ENCODE results near the gene DUSP7.
A peak's percentile ranks its signal among the peaks of the same experiment; 100 is the strongest.

The DUSP7 gene

DNA sequence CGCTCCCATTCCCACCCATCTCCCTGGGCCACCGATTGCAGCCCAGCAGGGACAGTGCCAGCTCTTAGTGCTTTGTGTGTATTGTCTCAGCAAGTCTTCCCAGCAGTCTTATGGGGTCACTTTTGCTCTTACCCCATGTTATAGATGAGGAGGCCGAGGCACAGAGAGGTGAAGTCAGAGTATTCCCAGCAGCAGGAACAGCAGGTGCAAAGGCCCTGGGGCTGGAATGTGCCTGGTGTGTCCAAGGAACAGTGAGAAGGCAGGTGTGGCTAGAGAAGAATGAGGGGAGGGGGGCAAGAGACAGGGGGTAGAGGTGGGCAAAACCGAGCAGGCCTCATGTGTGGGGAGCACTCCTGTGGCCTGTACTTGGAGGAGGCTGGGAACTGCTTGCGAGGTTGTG lies 12.8 kb upstream of the DUSP7 start:
- FAIRE-seq: peak; percentile 59
- DNase-seq (ENCODE audit: insufficient read length, low spot score): no peak

DNA sequence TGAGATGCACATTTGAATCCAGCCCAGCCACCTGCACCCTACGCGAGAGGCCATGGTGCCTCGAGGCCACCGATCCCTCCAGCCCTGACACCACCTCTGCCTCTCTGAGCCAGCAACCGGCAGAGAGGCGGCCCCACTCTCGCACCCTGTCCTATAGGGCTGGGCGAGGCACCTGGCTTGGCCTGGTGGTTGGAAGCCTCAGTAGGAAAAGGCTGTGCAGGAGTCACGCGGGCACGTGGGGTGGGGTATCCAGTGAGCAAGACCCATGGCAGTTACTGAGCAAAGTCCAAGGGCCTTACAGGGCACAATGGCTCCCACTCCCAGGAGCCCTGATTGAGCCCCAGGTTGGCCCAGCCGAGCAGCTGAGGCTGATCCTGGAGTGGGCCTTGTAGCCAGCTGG lies 12.4 kb upstream of the DUSP7 start:
- peak; percentile 16 for FAIRE-seq

DNA sequence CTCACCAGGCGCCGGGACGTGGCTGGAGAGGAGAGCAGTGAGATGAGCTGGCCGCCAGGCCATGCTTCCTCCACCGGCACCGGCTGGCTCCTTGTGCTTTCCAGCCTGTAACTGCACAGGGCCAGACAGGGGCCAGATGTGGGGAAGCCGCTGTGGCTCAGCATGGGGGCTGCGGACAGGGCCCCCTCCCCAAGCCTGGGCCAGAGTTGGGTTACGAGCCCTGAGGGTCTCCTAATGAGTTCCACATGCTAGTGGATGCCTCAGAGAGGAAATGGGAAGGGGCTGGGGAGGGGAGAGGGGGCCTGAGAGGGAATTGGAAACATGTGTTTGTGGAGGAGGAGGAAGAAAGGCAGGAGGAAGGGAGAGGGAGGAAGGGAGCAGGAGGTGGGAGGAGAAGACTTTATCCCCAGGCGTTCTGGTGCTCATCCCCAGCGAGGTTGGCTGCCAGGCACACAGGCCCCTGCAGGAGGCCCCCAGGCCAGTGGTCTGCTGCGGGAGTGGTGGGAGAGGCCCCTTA lies 11.7 kb upstream of the DUSP7 start:
- DNase-seq (ENCODE audit: insufficient read length, low spot score): no peak
- no peak for FAIRE-seq

More for the DNA sequence above, 12.4 kb upstream of the DUSP7 start:
- no peak for DNase-seq (ENCODE audit: insufficient read length, low spot score)

DNA sequence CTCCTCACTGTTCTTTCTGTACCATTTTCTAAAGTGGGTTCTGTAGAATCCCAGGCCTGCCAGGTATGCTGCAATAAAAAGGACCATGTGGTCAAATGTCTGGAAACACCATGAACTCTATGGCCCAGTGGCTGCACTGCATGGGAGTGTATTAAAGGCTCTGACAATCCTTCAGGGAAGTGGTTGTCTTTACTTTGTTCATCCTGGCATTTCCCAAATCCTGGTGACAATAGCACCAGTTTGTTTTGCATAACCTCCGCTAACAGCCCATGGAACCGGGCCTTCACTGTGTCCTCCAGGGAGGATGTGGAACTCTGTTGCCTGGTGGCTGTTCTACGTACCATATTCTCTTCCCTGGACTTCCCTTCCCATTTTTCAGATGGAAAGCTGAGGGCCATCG lies 11.2 kb upstream of the DUSP7 start:
- DNase-seq (ENCODE audit: insufficient read length, low spot score): no peak
- no peak for FAIRE-seq

DNA sequence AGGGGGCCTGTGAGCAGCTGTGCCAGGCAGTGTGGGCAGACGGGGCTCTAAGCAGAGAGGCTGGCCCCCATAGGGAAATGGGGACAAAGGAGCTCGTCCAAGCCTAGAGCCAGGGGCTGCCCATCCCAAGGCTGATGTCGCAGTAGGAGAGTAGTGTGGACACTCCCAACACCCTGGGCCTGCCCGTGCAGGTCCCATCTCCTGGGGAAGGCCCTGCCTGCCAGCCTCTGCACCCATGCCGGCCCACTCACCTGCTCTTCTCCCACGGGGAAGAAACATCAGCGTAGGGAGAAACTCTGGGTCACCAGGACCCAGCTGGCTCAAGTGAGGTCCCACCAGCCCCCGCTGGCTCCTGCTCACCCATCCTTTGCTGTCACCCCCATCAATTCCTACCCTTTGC lies 10.7 kb upstream of the DUSP7 start:
- FAIRE-seq (no peak), DNase-seq (ENCODE audit: insufficient read length, low spot score) (no peak)

DNA sequence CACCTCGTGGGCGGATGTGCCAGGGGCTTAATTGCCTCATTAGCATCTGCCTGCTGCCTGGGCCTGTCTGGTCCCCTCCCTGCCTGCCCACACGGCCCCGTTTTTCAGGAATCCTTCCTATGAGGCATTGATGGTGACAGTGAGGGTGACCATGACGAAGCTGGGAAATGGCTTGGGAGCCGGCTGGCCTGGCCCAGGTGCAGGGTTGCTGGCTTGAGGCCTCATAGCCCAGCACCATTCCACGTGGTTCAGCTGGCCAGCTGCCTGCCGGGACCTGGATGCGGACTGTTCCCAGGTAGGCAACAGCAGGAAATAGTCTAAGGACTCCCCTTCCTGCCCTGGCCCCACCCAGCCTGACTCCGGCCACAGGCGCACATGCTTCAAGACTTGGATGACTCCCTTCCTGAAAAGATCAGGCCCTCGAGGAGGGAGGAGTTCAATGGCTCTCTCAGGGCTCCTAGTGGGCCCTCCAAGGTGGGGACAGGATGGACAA lies 8.9 kb upstream of the DUSP7 start:
- FAIRE-seq: no peak
- DNase-seq (ENCODE audit: insufficient read length, low spot score): no peak

DNA sequence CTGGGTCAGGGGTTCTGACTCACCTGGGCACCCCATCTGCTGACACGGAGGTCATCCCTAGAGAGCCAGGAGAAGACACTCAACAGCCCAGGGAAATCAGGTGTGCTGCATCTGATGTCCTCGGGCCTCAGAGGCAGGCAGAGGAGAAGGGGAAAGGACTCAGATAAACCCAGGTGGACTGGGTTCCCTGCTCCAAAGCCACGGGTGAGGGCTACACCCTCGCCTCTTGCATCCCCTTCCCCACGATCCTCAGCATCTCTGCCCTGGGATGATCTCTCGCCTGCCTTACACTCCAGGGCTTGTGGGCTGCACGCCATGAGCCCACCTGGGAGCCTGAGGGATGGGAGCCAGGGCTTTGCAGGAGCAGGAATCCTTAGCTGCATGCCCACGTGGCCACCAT lies 8.2 kb upstream of the DUSP7 start:
- FAIRE-seq (no peak), DNase-seq (ENCODE audit: insufficient read length, low spot score) (no peak)

DNA sequence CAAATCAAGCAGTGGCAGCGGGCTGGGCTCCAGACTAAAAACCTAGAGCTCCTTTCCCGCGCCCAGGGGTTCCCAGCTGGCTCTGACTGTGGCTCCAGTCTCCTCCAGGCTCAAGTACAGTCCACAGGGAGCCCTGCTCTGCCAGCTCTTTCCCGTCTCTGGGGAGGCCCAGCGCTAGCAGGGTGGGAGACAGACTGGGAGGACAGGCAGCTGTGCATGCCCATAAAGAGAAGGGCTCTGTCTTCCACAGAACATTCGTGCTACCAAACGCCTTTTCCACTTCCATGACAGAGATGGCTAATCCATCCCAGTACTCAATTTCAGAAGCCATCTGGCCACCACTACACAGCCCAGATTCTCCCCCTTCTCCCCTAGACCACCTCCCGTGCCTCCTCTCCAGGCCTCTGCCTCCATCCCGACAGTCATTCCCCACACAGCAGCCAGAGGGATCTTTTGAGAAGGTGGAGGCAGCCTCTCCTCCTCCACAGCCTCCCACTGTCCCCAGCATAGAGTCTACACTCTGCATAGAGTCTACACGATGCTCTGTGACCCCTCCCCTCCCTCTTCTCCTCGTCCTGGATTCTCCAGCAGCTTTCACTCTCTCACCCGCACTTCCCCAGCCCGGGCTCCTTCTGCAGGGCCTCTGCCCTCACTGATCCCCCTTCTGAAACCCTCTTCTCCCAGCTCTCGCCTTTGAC lies 6.8 kb upstream of the DUSP7 start:
- no peak for DNase-seq (ENCODE audit: insufficient read length, low spot score)
- FAIRE-seq: peak; percentile 9

DNA sequence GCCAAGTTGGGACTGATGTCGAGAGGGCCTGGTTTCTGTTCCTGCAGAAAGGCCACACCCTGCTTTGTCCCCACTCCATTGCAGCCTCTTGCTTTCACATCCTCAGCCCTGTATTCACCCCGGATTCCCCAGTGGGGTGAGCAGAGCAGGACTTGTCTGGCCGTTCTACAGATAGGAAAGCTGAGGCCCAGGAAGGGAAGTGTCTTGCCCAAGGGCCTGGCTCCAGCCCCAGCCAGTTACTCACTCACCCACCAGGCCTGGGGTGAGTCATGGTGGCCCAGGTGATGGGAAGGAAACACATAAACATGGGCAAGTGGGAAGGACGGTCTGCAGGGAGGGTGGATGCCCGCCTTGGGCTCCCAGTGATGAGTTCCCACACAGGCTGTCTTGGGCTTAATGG lies 6.1 kb upstream of the DUSP7 start:
- no peak for DNase-seq (ENCODE audit: insufficient read length, low spot score)
- peak; percentile 87 for FAIRE-seq

DNA sequence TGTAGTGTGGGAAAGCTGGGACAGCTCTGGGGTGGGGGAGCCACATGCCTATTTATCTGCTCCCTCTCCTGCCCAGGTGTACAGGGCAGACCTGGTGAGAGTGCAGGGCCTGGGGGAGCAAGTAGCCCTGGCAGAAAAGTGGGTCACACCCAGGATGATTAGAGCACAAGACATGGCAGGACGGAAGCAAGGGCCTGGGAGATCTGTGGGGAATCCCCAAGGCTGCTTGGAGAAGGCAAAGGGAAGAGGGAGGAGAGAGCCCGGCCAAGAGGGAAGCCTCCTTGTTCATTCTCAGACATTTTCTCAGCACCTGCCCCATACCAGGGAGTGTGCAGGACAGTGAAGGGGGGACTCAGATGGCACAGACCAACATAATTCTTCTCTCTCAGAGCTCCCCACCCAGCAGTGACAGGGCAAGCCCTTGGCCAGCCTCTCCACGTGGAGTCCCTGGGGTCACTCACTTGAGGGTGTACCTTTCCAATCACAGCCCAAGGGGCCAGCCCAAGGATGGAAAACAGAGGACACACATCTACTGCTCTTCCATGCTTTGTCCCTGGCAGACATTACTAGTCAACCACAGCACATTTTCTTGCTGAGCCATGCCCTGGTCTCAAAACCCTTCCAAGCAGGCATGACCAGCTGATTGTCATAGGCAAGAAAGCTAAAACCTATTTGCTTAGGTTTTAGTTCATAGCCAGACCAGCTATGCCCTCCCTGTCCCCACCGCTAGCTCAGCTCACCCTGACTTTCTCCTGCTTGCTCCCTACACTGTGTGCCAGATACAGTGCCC lies 4.9 kb upstream of the DUSP7 start:
- FAIRE-seq (no peak), DNase-seq (ENCODE audit: insufficient read length, low spot score) (no peak)

DNA sequence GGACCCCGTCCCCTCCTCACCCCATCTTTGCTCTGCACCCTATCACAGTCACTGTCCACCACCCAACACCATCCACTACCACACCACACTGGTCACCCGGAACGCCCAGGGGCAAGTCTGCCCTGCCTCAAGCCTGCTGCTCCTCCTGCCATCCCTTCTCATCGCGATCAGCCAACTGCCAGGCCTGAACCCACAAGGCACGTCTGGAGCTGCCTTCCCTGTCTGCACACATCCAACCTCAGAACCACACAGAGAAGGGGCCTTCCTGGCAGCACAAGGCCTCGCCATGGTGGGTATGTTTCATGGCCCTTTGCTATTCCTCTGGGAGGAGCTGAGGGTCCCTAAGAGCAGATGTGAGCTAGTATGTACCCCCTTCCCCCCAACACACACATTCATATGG lies 3.4 kb upstream of the DUSP7 start:
- DNase-seq (ENCODE audit: insufficient read length, low spot score) (no peak), FAIRE-seq (peak; percentile 42)

DNA sequence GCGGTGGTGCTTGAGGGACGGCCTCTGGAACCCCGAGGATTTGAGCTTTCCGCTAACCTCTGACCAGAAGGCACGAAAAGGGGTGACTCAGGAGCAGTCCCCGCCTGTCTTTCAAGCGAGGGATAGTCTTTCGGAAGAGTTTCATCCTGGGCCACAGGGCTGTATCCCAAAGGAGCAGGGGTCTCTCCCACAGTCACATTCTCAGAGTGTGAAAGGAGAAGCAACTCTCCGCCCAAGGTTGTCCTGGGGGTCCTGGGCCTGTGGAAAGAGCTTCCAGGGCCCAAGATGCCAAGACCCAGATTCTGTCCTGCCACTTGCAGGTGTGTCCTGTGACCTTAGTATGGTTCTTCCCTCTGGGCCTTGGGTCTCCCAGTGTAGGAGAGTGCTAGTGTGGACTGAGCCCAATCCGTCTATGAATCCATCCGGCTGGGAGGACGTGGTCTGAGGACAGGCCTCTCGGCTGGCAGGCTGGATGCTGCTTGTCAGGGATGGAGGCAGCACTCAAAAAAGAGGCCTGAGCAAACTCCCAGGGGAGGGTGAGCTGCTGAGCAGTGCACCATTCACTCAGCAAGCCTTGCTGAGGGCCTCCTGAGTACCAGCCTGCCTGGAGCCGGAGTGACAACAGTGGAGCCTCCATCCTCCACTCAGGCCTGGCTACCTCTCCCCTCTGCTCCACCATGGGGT lies 1.6 kb upstream of the DUSP7 start:
- FAIRE-seq (peak; percentile 42), DNase-seq (ENCODE audit: insufficient read length, low spot score) (no peak)

DNA sequence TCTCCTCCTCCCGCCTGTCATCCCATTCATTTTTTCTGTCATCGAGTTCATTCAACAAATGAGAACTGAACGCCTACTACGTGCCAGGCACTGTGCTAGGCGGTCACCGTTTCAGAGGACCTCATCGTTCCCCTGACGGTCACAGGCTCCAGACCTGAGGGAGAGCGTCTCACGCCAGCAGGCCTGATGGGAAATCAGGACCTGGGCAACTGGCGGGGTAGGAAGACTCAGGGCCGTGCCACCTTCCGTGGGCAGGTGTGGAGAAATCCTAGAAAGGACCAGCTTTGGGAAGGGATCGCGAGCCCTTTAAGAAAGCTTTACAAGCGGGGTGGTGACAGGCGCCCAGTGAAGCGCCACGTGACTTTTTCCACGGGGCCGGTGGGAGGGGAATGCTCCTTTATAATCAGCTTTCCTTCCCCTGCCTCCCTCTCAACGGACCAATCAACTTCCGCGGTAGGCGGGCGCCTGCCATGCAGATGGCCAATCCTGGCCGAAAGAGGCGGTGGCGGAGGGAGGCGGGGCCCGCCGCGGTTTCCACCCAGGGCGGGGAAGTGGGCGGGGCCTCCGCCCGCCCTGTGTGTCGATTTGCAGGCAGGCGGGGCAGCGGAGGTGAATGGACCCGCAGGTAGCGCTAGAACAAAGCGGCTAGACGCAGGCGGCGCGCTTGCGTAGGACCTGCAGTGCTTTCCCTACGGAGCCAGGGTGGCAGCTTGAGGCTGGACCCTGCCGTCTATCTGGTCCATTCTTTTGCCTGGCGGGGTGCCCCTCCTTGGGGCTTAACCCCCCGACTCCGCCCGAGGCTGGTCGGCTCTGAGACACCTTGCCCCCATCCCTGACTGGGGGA lies 819 bp upstream of the DUSP7 start:
- FAIRE-seq (peak; percentile 99), DNase-seq (ENCODE audit: insufficient read length, low spot score) (peak; percentile 99)

DNA sequence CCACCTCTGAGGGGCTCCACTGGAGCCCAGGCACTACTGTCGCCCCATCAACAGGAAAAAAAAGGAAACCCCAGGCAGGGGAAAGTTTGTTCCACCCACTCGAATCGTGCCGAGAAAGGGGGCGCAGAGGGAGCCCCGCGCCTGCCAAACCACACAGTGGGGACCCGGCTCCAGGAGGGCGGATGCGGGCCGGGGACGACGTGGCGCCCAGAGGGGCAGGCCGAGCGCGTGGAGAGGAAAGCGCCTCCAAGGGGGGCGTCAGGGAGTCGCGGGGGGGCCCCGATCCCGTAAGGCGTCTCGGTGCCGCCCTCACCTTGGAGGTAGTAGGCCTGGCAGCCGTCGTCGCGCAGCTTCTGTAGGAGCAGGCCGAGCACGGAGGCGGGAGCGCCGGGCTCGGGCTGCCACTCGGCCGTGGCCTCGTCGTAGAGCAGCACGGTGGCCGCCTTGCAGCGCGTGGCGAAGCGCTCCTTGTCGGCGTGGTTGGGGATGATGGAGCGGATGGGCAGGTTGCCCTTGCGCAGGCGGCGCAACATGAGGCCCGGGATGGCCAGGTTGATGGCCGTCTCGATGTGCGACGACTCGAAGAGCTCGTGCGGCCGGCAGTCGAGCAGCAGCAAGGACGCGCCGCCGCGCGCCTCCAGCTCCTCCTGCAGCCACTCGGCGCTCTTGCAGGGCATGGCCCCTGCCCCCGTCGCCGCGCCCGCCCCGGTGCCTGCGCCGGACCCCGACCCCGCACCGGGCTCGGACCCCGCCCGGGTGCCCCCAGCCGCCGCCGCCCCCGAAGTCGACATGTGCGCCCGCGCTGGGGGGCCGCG lies 627 bp downstream of the DUSP7 start:
- DNase-seq (ENCODE audit: insufficient read length, low spot score) (no peak), FAIRE-seq (peak; percentile 96)

DNA sequence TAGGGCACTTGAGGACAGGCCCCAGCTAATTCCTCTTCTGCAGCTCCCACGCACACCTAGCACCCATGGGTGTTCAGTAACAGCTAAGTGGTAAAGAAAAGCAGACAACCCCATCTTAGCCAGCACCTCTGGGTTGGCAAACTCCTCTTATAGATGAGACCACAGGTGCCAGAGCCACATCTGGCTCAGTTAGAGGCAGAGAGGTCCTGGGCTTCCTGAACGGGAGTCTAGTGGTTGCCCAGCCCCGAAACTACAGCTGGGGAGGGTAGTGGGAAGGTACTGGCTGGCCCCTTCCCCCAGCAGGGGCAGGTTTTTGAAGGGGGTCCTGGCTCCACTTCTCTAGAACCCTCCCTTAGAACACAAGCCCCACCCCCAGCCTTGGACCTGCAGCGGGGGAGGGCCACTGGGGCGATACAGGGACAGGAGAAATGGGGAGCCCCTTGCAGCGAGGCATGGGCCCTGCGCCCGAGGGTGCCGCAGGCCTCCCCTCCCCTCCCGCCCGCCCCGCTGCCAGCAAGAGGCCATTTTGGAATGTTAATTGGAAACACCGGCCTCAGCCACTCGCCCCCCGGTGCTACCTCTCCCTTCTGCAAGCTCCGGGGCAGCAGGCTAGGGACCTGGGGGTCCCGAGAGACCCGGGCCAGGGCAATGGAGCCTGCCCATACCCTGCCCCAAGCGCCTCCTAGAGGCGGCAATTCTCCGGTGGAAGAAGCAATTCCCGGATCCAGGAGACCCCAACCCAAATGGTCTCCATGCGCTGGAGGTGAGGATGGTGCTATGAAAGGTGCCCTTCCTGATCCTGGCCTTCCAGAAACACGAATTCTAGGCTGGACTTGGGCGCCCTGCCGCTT lies 1.5 kb downstream of the DUSP7 start:
- FAIRE-seq: no peak
- DNase-seq (ENCODE audit: insufficient read length, low spot score): no peak

DNA sequence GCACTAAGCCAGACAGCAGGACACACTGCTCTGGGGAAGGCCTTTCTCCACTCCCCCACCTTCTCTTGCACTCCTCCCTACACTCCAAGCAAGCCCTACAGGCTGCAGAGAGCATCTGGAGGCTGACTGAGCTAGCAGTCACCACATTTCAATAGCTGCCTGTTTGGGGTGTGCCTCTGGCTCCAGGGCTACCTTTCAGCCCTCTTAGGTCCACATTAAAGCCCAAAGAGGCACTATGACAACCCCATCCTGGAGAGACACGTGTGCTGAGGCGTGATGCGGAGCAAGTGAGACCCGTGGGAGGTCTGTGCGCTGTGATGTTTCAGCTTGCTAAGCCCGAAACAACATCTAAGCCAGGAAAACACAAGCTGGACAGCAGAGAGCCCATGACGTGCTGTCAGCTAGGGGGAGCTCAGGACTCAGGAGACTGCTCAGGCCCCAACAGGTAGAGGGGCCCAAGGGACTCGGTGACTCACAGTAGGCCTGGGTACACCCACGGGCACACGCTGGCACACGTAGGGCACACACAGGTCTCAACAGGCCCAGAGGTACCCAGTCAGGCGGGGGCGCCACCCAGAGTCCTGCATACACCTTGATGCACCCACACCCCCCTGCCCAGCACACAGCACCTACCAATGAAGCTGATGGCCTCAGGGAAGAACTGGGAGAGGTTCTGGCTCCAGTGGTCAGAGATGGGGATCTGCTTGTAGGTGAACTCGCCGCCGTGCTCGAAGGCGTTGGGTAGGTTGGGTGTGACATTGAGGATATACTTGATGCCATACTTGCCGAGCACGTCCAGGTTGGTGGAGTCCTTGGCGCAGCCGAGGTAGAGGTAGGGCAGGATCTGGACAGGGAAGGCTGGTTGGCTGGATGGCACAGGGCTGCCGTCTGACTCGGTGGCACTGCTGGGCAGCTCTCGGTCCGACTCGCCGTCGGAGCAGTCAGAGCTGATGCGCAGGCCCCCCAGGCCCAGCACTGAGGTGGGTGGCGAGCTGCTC lies 2.8 kb downstream of the DUSP7 start:
- FAIRE-seq: no peak
- no peak for DNase-seq (ENCODE audit: insufficient read length, low spot score)

DNA sequence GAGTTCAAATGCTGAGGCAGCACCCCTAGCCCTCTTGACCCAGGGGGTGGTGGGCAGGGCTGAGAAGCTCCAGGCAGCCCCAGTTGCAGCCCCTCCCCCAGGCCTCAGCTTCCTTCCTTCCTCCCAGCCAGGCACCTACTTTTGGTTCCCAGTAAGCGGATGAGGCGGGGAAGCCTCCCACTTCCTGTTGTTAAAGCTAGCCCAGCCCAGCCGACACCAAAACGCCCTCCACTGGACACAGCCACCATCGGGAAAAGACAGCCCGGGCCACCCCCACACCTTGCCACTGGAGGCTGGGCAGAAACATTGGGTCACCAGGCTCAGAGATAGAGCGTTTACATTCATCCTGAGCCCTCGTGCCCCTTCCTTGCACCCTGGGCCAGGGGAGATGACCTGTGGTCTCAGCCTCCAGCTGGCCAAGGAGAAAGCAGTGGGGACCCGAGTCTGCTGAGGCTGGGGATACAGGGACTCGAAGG lies 3.5 kb downstream of the DUSP7 start:
- DNase-seq (ENCODE audit: insufficient read length, low spot score) (peak; percentile 81), FAIRE-seq (peak; percentile 86)
